Lung microvascular endothelial cell (primary cell): ENCODE results near the gene MEI1. TPM values are rescaled to one million over a fixed set of nuclear protein-coding genes. Genes with fewer than 3 reads are reported as not detected.

Experiments
- DNase-seq, 2 donors: peaks; one replicate each; pipeline versions ENCODE4 v3.0.0 to v3.0.0-alpha.2; 2010; ENCODE audit warnings: low read depth in 2 of 2
- total RNA-seq: library from RNA; depleted of rRNA; stranded (reverse); fragments of >200 nt; gene quantifications from 2 replicates; pipeline ENCODE4 v1.2.1, GENCODE V29; 2014

Gene MEI1
- total RNA-seq, 1 donor from 2014 or later, result 0.40 TPM

- DNase-seq, result no peak
Measured at GRCh38 chr22:41836551-41836950, 137.2 kb downstream of the MEI1 start.

- no peak for DNase-seq
Measured at GRCh38 chr22:41838842-41839618, 139.7 kb downstream of the MEI1 start.

GRCh38 chr22:41840216-41840615 is 140.9 kb downstream of the MEI1 start:
- DNase-seq, result no peak

- DNase-seq, result no peak
Measured at GRCh38 chr22:41841085-41841712, 141.9 kb downstream of the MEI1 start.

- no peak for DNase-seq
Measured at GRCh38 chr22:41842996-41843970, 144.0 kb downstream of the MEI1 start.

GRCh38 chr22:41844036-41844435 is 144.7 kb downstream of the MEI1 start:
- DNase-seq, result no peak

GRCh38 chr22:41844513-41844912 is 145.2 kb downstream of the MEI1 start:
- no peak for DNase-seq

- no peak for DNase-seq
Measured at GRCh38 chr22:41845380-41846267, 146.3 kb downstream of the MEI1 start.

- no peak for DNase-seq
Measured at GRCh38 chr22:41846268-41846987, 147.1 kb downstream of the MEI1 start.

GRCh38 chr22:41847300-41847699 is 148.0 kb downstream of the MEI1 start:
- DNase-seq, result no peak

- DNase-seq, result no peak
Measured at GRCh38 chr22:41848468-41848867, 149.2 kb downstream of the MEI1 start.

Other genes starting within 250 kb of the MEI1 start
- gene PHF5A, start 230.8 kb upstream of the MEI1 start, total RNA-seq, result 63.2 and 66.1 TPM in 2 replicates
- gene ACO2, start 230.4 kb upstream of the MEI1 start, total RNA-seq, result 60.4 and 81.0 TPM in 2 replicates
- gene POLR3H, start 155.0 kb upstream of the MEI1 start, total RNA-seq, result 9.3 and 9.6 TPM in 2 replicates
- gene CSDC2, start 138.5 kb upstream of the MEI1 start, total RNA-seq, result not detected in 2 replicates
- 2.2 and 2.6 TPM in 2 replicates for gene PMM1, start 109.7 kb upstream of the MEI1 start, total RNA-seq
- gene DESI1, start 78.5 kb upstream of the MEI1 start, total RNA-seq, result 11.6 and 15.3 TPM in 2 replicates
- 215 and 281 TPM in 2 replicates for gene XRCC6, start 78.2 kb upstream of the MEI1 start, total RNA-seq
- gene SNU13, start 10.6 kb upstream of the MEI1 start, total RNA-seq, result 58.0 and 77.6 TPM in 2 replicates
- gene CCDC134, start 101.2 kb downstream of the MEI1 start, total RNA-seq, result 2.4 and 4.8 TPM in 2 replicates
- 36.4 and 47.2 TPM in 2 replicates for gene SREBF2, start 133.6 kb downstream of the MEI1 start, total RNA-seq
- not detected in 2 replicates for gene SHISA8, start 215.6 kb downstream of the MEI1 start, total RNA-seq
- under 0.01 TPM in 1 of 2 replicates, not detected in the other for gene TNFRSF13C, start 227.3 kb downstream of the MEI1 start, total RNA-seq
- gene CENPM, start 247.6 kb downstream of the MEI1 start, total RNA-seq, result 5.4 and 15.9 TPM in 2 replicates